Stimulated activated CD8-positive, alpha-beta memory T cell treated with anti-CD3 and anti-CD28 coated beads, Interleukin-12 subunit alpha, Interleukin-12 subunit beta, amount 100 ng/mL, for 1 hour (primary cell): Measurements from ENCODE around the gene KCNQ1.

Source experiments
- DNase-seq: peaks from one replicate; pipeline ENCODE4 v3.0.0-alpha.2; 2020; ENCODE audit warnings: low read depth

The KCNQ1 gene, protein sequence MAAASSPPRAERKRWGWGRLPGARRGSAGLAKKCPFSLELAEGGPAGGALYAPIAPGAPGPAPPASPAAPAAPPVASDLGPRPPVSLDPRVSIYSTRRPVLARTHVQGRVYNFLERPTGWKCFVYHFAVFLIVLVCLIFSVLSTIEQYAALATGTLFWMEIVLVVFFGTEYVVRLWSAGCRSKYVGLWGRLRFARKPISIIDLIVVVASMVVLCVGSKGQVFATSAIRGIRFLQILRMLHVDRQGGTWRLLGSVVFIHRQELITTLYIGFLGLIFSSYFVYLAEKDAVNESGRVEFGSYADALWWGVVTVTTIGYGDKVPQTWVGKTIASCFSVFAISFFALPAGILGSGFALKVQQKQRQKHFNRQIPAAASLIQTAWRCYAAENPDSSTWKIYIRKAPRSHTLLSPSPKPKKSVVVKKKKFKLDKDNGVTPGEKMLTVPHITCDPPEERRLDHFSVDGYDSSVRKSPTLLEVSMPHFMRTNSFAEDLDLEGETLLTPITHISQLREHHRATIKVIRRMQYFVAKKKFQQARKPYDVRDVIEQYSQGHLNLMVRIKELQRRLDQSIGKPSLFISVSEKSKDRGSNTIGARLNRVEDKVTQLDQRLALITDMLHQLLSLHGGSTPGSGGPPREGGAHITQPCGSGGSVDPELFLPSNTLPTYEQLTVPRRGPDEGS

DNA sequence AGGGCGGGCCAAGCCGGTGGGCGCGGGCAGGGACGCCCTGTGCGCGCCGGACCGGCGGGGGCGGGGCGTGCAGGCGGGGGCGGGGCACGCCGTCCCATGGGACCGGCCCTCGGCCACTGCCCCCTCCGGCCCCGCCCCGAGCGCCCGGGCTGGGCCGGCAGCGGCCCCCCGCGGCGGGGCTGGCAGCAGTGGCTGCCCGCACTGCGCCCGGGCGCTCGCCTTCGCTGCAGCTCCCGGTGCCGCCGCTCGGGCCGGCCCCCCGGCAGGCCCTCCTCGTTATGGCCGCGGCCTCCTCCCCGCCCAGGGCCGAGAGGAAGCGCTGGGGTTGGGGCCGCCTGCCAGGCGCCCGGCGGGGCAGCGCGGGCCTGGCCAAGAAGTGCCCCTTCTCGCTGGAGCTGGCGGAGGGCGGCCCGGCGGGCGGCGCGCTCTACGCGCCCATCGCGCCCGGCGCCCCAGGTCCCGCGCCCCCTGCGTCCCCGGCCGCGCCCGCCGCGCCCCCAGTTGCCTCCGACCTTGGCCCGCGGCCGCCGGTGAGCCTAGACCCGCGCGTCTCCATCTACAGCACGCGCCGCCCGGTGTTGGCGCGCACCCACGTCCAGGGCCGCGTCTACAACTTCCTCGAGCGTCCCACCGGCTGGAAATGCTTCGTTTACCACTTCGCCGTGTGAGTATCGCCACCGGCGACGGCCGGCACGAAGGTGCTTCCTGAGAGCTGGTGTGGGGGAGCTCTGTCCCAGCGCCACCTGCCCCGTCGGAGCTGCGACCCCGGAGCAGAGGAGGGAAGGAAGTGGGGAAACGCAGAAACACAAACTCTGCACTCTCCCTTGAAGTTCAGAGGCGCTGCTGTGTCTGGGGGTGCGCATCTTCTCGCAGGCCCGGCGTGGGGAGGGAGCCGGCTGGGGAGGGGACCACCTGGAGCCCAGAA lies at the start of gene KCNQ1:
Gene KCNQ1 (plus strand): TSS at position 188 of the 925 bp plus-strand sequence. CDS start 91 bp downstream, at position 279.
- DNase-seq: no peak

DNA sequence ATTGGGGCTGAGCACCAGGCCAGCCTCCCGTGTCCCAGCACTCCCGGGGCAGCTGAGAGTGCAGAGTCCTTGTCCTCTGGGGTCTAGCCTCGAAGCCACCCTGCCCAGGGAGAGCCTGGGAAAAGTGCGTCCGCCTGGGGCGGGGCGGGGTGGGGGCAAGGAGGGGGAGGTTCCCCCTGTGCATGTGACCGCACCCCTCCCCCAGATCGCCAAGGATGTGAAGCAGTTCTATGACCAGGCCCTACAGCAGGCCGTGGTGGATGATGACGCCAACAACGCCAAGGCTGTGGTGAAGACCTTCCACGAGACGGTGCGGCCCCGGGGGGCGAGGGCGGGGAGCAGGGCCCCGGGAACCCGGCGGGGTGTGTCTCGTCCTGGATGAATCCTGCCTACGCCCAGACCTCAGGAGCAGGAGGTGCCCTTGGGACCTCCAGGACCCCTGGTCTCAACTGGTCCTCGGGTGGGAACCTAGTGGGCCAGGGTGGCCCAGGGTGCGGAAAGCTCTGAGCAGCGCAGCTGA lies 49.5 kb upstream of the KCNQ1 start:
- no peak for DNase-seq

DNA sequence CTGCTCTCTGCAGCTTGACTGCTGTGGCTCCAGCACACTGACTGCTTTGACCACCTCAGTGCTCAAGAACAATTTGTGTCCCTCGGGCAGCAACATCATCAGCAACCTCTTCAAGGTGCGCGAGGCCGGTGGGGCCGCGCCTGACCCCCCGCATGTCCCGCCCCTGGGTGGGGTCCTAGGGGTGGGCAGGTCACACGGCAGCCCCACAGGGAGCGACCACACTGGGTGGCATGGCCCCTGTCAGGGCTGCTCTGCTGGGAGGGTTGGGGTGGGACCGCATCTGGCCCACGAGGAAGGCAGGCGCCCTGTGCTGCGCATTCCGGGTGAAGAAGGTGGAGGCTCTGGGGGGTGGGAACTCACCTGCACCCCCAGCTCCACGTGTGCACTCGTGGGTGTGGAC lies 49.0 kb upstream of the KCNQ1 start:
- no peak for DNase-seq

DNA sequence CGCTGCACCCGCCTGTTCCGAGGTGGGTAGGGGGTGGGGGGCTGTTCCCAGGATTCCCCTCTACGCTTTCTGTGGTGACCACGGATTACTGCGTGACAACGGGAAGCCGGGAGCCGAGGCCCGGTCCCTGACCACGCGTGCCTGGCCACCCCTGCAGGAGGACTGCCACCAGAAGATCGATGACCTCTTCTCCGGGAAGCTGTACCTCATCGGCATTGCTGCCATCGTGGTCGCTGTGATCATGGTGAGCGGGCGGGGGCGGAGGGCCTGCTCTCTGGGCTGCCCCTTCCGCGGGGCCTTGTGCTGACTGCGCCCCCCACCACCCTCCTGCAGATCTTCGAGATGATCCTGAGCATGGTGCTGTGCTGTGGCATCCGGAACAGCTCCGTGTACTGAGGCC lies 48.3 kb upstream of the KCNQ1 start:
- no peak for DNase-seq

DNA sequence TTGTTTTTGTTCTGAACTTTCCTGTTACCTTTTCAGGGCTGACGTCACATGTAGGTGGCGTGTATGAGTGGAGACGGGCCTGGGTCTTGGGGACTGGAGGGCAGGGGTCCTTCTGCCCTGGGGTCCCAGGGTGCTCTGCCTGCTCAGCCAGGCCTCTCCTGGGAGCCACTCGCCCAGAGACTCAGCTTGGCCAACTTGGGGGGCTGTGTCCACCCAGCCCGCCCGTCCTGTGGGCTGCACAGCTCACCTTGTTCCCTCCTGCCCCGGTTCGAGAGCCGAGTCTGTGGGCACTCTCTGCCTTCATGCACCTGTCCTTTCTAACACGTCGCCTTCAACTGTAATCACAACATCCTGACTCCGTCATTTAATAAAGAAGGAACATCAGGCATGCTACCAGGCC lies 47.8 kb upstream of the KCNQ1 start:
- DNase-seq: no peak

DNA sequence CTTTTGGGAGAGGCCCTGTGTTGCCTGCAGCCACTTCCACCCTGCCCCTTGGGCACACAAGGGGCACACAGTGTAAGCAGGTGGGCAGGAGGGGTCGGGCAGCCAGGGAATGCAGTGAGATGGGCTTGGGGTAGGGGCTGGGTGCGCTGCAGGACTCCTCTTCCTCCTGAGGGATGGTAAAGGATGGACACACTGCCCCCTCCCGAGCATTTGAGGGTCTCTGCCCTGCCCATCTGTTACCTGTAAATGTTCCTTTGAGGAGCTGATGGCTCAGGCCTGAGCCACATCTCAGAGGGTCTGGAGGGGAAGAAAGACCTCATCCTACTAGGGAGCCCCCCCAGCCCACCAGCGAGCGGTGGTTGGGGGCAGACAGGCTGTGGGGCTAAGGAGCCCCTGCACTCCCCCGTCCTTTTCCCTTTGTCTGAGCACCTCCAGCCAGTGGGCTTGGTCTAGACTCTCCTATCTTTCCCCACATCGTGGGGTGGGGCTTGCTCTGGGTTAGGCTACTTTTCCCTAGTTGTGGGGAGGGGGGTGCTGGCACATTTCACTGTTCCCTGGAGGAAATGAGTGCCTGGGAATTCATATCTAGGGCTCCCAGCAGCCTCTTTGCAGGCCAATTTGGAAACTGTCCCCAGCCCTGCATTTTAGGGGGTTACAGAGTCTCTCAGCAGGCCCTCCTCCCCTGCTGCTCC lies 46.0 kb upstream of the KCNQ1 start:
- DNase-seq: no peak

DNA sequence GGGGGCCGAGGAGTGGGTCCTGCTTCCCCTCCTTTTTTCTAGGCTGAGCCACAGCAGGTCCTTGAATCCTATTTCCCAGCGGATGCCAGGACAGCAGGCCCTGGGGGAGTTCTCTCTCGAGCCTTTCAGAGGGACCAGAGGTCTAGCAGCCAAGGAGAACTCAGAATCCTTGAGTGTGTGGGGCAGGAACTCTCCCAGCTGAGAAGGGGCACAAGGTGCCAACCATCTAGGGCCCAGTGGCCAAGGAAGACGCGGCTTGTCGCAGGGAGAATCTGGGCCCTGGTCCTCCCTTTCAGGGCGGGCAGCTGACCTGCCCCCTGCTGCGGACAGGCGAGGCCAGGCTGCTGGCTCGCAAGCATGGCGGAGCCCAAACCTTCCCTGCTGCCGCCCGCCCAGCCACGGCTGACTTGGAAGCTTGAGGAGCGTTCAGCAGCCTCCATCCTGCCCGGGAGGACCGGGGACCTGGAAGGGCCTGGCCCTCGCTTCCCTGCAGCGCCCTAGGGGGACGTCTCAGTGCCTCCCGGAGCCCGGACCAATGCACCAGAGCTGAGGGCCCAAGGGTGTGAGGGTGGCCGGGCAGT lies 45.2 kb upstream of the KCNQ1 start:
- no peak for DNase-seq

DNA sequence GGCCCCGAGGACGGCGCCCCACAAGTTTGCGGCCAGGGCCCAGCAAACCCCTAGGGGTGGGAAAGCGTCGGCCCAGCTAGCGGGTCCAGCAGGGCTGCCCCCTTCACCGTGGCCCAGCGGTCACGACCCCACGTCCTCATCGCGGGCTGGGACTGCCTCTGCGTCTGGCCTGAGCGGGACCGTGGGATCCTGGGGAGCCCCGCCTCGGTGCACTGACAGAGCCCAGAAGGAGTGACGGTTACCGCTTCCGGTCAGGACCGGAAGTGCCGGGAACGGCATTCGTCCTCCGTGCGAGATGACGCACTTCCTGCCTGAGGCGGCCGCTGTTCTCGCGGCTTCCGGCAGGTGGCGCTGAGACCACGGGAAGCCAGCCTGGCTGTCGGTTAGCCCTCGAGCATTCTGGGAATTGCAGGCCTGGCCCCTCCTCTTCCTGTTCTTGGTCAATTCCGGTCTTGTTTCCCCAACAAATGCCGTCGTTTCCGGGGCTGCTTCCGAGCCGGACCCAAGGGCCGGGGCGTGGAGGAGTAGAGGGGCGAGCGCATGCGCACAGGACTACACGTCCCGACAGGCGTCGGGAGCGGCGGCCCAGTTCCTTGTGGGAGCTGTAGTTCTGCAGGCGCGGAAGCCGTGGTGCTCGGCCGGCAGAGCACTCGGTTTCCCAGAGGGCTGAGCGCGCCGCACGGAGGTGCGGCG lies 44.6 kb upstream of the KCNQ1 start, which contains the start of gene TSSC4:
Gene TSSC4 (plus strand): TSS at position 682 of the 693 bp plus-strand sequence. CDS start 1,884 bp downstream, outside the sequence.
- peak; percentile 99 for DNase-seq

DNA sequence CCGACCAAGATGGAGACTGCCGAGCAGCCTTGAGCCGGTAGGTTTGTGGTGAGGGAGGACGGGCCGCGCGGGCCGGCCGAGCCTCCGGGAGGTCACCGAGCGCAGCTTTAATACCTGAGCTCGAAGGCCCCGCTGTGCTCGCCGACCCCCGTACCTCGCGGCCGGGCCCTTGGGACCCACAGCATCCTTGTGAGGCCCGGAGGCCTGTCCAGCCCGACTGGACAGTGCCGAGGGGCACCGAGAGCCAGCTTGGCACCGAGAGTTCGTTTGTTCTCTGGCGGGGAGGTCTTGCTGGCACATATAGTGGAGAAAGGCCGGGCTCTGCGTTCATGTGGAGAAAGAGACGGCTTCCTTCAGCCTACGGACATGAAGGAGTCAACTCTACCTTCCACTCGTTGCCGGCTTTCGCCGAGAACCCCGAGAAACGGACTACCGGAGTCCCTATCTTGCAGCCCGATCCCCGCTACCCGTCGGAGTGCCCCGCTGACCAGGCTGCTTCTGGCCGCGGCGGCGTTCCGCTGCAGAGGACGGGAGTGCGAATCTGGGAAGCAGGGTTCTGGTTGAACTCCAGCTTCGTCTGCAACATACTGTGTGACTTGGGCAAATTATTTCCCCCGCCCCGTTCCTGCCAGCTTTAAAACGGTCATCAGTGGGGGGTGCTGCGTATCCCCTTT lies 43.9 kb upstream of the KCNQ1 start:
- no peak for DNase-seq

DNA sequence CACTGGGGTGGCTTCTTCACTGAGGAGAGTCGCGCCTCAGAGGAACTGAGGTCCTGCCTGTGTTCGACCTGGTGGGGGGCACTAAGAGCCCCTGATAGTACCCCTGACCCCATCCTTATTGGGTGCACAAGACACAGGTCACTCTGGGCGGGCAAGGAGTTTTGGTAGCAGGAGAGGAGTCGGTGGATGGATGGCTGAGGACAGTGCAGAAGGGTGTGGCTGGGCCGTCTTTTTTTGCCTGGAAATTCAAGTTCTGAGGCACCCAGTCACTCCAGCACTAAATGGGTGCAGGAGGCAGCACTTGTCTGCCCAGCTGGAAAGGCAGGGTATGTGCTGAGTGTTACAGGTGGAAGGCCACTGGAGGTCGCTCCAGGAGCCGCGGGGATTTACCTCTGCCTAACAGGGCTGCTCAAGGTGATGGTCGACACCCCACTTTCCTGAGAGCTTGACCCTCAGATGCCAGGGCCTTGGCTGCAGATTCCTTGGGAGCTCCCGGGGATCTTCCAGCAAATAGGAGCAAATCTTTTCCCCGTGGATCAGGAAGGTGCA lies 43.3 kb upstream of the KCNQ1 start:
- DNase-seq: no peak

DNA sequence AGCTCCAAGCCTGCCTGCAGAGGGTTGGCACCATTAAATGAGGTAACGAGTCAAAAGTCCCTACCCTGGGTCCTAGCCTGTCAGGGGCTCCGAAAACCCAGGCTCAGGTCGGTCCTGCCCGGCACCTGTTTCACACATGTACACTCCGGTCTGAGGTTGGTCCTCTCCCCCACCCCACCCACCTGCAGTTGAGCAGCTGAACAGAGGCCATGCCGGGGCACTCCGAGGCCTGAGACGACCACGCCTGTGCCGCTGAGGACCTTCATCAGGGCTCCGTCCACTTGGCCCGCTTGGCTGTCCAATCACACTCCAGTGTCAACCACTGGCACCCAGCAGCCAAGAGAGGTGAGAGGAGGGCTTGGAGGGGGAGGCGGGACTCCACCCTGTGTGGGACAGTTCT lies 42.7 kb upstream of the KCNQ1 start:
- no peak for DNase-seq

DNA sequence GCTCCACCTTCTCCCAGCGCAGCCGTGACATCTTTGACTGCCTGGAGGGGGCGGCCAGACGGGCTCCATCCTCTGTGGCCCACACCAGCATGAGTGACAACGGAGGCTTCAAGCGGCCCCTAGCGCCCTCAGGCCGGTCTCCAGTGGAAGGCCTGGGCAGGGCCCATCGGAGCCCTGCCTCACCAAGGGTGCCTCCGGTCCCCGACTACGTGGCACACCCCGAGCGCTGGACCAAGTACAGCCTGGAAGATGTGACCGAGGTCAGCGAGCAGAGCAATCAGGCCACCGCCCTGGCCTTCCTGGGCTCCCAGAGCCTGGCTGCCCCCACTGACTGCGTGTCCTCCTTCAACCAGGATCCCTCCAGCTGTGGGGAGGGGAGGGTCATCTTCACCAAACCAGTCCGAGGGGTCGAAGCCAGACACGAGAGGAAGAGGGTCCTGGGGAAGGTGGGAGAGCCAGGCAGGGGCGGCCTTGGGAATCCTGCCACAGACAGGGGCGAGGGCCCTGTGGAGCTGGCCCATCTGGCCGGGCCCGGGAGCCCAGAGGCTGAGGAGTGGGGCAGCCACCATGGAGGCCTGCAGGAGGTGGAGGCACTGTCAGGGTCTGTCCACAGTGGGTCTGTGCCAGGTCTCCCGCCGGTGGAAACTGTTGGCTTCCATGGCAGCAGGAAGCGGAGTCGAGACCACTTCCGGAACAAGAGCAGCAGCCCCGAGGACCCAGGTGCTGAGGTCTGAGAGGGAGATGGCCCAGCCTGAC lies 41.7 kb upstream of the KCNQ1 start:
- DNase-seq: no peak

DNA sequence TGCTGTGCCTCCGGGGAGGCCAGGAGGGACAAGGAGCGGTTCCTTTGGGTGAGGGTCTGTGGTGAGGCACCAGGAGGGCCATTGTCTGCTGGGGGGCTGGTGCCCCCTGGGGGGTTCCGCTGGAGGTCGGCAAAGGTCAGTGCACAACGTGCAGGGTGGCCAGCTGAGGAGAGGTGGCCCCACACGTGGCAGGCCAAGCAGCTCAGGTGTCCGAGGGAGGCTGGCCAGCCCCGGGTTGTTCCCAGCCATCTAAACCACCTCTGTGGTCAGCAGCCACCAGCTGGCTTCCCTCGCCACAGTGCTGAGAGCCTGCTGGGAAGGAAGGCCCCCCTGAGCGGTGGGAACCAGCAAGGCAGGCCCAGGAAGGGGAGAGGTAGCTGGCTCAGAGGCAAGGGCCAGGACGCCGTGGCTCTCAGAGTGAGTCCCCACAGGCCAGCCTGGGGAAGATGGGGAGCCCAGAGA lies 40.0 kb upstream of the KCNQ1 start:
- DNase-seq: no peak

DNA sequence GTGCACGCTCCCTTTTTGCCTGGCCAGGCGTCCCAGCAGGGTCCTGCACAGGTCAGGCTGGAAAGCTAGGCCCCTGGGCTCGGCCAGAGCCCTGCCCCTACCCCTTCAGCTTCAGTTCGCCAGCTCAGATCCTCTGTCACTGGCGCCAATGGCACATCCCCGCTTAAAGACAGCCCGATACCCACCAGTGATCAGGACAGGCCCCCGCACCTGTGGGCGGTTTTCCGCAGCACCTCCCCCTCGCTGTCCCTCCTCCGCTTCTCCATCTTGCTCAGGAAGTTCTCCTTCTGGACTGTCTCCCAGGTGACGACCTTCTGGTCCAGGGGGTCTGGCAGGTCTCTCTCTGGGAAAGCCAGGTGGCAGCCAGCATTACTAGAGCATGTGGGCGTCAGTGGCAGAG lies 38.4 kb upstream of the KCNQ1 start:
- no peak for DNase-seq

DNA sequence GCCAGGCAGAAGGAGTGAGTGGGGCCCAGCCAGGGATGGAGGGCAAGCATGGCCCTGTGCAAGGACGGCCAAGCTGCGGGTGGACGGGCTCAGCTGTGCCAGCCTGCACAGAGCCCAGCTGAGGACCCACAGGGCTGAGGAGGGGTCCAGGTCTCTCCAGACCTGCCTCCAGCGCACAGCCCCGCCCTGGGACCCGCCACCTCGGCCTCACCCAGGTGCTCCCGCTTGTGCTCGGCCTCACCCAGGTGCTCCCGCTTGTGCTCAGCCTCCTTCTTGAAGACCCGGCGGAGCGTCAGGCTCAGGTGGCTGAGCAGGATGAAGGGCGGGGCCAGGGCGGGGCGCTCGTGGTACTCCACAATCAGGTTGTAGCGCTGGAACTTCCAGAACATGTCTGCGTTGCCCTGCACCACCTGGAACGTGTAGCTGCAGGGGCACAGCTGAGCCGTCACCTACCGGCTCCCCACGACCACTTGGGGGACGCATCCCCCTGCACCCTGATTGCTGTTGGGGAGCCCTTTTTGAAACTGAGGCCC lies 37.9 kb upstream of the KCNQ1 start:
- DNase-seq: no peak

DNA sequence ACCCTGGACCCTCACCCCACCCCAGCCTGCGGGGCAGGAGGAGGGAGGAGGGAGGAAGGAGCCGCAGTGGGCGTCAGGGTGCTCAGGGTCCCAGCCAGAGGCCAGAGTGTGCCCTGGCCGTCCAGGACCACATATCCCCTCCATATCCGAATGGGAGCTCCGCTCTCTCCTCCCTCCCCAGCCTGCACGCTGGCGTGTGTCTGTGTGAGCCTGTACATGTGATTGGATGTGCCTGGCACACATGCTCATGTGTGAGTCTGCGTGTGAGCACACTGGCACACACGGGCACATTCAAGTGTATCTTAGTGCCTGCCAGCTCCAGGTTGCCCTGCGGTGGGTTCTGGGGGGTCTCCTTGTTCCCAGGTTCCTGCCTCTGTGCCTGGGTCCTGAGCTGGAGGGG lies 36.1 kb upstream of the KCNQ1 start:
- no peak for DNase-seq

DNA sequence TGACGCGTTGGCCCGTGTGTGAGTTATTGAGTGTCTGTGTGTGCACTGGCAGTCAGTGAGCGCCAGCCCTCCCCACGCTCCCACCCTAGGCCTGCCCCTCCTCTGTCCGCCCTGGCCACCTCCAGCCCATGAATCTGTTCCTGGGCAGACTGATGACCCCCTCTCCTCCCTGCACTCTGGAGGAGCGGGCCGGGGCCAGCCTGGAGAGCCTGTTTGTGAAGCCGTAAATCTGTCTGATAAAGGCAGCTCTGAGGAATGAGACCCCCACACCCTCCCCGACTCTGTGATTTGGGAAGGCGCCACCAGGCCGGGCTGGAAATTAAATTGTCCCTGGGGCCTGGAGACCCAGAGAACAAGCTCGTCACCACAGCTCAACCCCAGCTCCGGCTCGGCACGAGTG lies 35.7 kb upstream of the KCNQ1 start:
- no peak for DNase-seq

DNA sequence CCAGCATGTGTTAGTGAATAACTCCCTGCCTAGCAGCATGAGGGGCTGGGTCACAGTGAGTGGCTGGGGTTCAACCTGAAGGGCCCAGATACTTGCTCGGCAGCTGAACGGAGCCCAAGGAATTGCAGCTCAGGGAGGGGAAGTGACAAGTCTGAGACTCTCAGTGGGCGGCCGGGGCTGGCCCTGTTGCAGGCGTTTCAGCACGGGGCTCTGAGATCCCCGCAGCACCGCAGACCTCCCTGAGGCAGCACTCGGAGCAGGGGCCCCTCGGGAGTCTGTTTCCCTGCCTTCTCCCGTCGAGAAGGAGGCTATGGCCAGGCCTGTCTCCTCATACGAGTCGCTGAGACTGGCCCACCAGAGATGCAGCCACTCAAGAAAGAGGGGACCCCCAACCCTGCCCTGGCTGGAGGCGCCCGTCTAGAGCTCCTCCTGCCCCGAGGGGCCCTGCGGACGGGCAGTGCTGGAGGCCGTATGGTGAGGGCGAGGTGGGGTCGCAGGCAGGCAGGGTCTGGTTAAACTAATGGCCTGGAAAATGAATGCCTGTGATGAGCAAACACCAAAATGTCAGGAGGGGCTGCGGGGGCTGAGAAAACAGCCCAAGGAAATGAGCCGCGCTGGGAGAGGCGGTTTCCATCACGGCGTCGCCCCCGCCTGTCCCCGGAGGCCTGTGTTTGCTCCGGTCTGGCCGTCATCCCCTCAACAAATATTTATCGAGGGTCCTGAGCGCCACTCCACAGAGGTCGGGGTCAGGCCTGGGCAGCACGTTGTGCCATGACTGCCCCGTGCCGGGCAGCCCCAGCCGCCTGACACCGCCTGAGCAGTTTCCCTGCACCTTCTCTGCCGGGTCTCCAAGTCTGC lies 35.0 kb upstream of the KCNQ1 start:
- no peak for DNase-seq
